Thoracic aorta (tissue), 2 donors: ENCODE data around the gene KRTAP5-9. TPM values are rescaled to one million over a fixed set of nuclear protein-coding genes. Genes with fewer than 3 reads are reported as not detected.
"Not testable (repeated sequence)": the region's sequence is repeated elsewhere in the genome, so short reads cannot be mapped to it uniquely, and the experiment has no call there.

Experiments used
- ATAC-seq: fragments of 150-250 bp; one replicate; pipeline ENCODE4 v1.8.0; 2017; ENCODE audit warnings: low read depth; ENCODE audit not compliant: insufficient number of reproducible peaks, low FRiP score
- DNase-seq: peaks from one replicate; pipeline ENCODE4 v3.0.0-alpha.2; 2020; ENCODE audit warnings: low spot score
- H3K27ac ChIP-seq, 2 donors: fragments of 200-600 bp; sonication (generic); 1 replicate in 1 of 2; 2 replicates in 1 of 2; pipeline ENCODE4 v1.5.1; 2016; ENCODE audit warnings: mild to moderate bottlenecking in 2 of 2, moderate library complexity in 2 of 2
- H3K27me3 ChIP-seq: fragments of 200-600 bp; sonication (generic); replicated peaks from 2 replicates; pipeline ENCODE4 v1.6.0; 2016; ENCODE audit warnings: mild to moderate bottlenecking; ENCODE audit not compliant: insufficient read depth
- H3K36me3 ChIP-seq: fragments of 200-600 bp; sonication (generic); one replicate; pipeline ENCODE4 v1.5.1; 2016
- H3K4me1 ChIP-seq, 2 donors: fragments of 200-600 bp; sonication (generic); 1 replicate in 1 of 2; 2 replicates in 1 of 2; pipeline versions ENCODE4 v1.5.1 to v1.6.0; 2016; ENCODE audit warnings: low read depth in 2 of 2, mild to moderate bottlenecking in 1 of 2; ENCODE audit not compliant: control insufficient read depth in 1 of 2
- H3K4me3 ChIP-seq: fragments of 200-600 bp; sonication (generic); 2 replicates; pipeline ENCODE4 v1.5.1; 2016; ENCODE audit warnings: mild to moderate bottlenecking
- H3K9me3 ChIP-seq: fragments of 200-600 bp; sonication (generic); 2 replicates; pipeline ENCODE4 v1.5.1; 2016
- CTCF ChIP-seq: fragments of 200-600 bp; sonication (generic); IDR thresholded peaks from one replicate; pipeline ENCODE4 v1.5.1; 2019; ENCODE audit warnings: antibody characterized with exemption
- total RNA-seq, 2 donors: library from RNA; depleted of rRNA; stranded (reverse); fragments of >200 nt; gene quantifications; one replicate each; pipeline versions ENCODE4 v1.1.0 to v1.2.3, GENCODE V29; 2016

The KRTAP5-9 gene
- total RNA-seq, 2 donors from 2014 or later, result not detected

- Histone ChIP-seq H3K9me3 (no peaks in the 10 kb centered on the region), H3K4me3 (no peak overlapping the region), H3K4me1 (no peaks in the 10 kb centered on the region), H3K27ac (no peak overlapping the region), H3K36me3 (no peaks in the 10 kb centered on the region), H3K27me3 (no peaks in the 10 kb centered on the region)
- no peak for ATAC-seq
- no peak for DNase-seq
- peak; percentile 65 for TF ChIP-seq CTCF
Measured at GRCh38 chr11:71580057-71581003, 32.1 kb downstream of the KRTAP5-9 start.

GRCh38 chr11:71581826-71582225 is 33.6 kb downstream of the KRTAP5-9 start:
- H3K27ac ChIP-seq, result no peak overlapping the region
- H3K4me3 ChIP-seq, result no peak overlapping the region
- DNase-seq (no peak), ATAC-seq (no peak)
- H3K36me3 ChIP-seq, result no peaks in the 10 kb centered on the region
- no peaks in the 10 kb centered on the region for H3K4me1 ChIP-seq
- no peak for TF ChIP-seq CTCF
- H3K9me3 ChIP-seq, result no peaks in the 10 kb centered on the region
- H3K27me3 ChIP-seq, result no peaks in the 10 kb centered on the region

- H3K36me3 ChIP-seq, result no peaks in the 10 kb centered on the region
- no peaks in the 10 kb centered on the region for H3K27me3 ChIP-seq
- no peaks in the 10 kb centered on the region for H3K9me3 ChIP-seq
- no peak for TF ChIP-seq CTCF
- H3K4me1 ChIP-seq, result no peaks in the 10 kb centered on the region
- H3K4me3 ChIP-seq, result no peak within 1 kb of the TSS
- ATAC-seq (no peak), DNase-seq (no peak)
- no peak within 1 kb of the TSS for H3K27ac ChIP-seq
Measured at GRCh38 chr11:71582309-71582895, 34.2 kb downstream of the KRTAP5-9 start, which contains the start of gene KRTAP5-11. TSS of gene KRTAP5-11 (minus strand) at chr11:71582875. CDS start at chr11:71582837, 38 bp downstream.

- not testable (repeated sequence) for H3K27ac ChIP-seq, H3K4me1 ChIP-seq, ATAC-seq, H3K36me3 ChIP-seq, H3K27me3 ChIP-seq, H3K4me3 ChIP-seq, H3K9me3 ChIP-seq, DNase-seq
Measured at GRCh38 chr11:71582969-71583368, 34.7 kb downstream of the KRTAP5-9 start.

- not testable (repeated sequence) for H3K27me3 ChIP-seq, H3K36me3 ChIP-seq, H3K4me3 ChIP-seq, DNase-seq, H3K4me1 ChIP-seq, ATAC-seq, H3K27ac ChIP-seq, H3K9me3 ChIP-seq
Measured at GRCh38 chr11:71585673-71586072, 37.5 kb downstream of the KRTAP5-9 start.

GRCh38 chr11:71588314-71588713 is 40.1 kb downstream of the KRTAP5-9 start:
- H3K4me1 ChIP-seq, H3K4me3 ChIP-seq, H3K9me3 ChIP-seq, H3K27me3 ChIP-seq, ATAC-seq, H3K27ac ChIP-seq, DNase-seq, H3K36me3 ChIP-seq: not testable (repeated sequence)

- H3K36me3 ChIP-seq, H3K27ac ChIP-seq, H3K9me3 ChIP-seq, DNase-seq, H3K27me3 ChIP-seq, H3K4me1 ChIP-seq, ATAC-seq, H3K4me3 ChIP-seq: not testable (repeated sequence)
Measured at GRCh38 chr11:71588822-71589545, 40.8 kb downstream of the KRTAP5-9 start.

- not testable (repeated sequence) for H3K4me3 ChIP-seq, DNase-seq, H3K4me1 ChIP-seq, ATAC-seq, H3K27ac ChIP-seq, H3K27me3 ChIP-seq, H3K36me3 ChIP-seq, H3K9me3 ChIP-seq
Measured at GRCh38 chr11:71589546-71589920, 41.3 kb downstream of the KRTAP5-9 start.
